Measurements from ENCODE around the gene BDKRB1.
"Not testable (repeated sequence)": the region's sequence is repeated elsewhere in the genome, so short reads cannot be mapped to it uniquely, and the experiment has no call there.

BDKRB1 gene

GRCh38 chr14:96235426-96235825 is 20.6 kb upstream of the BDKRB1 start:
- DNase-seq, result no peak

- no peak for DNase-seq
Observed at GRCh38 chr14:96237641-96238040, 18.4 kb upstream of the BDKRB1 start.

- no peak for DNase-seq
Observed at GRCh38 chr14:96238676-96239265, 17.2 kb upstream of the BDKRB1 start.

GRCh38 chr14:96239711-96240141 is 16.3 kb upstream of the BDKRB1 start:
- DNase-seq, result no peak

GRCh38 chr14:96240641-96241040 is 15.4 kb upstream of the BDKRB1 start:
- no peak for DNase-seq

- DNase-seq, result no peak
Observed at GRCh38 chr14:96242126-96242525, 13.9 kb upstream of the BDKRB1 start.

GRCh38 chr14:96243785-96244184 is 12.2 kb upstream of the BDKRB1 start:
- no peak for DNase-seq

- DNase-seq, result not testable (repeated sequence)
Observed at GRCh38 chr14:96245074-96245473, 10.9 kb upstream of the BDKRB1 start.

GRCh38 chr14:96245710-96246538 is 10.1 kb upstream of the BDKRB1 start:
- DNase-seq, result no peak

GRCh38 chr14:96246539-96246847 is 9.5 kb upstream of the BDKRB1 start:
- no peak for DNase-seq

- DNase-seq, result no peak
Observed at GRCh38 chr14:96247031-96247430, 9.0 kb upstream of the BDKRB1 start.

- no peak for DNase-seq
Observed at GRCh38 chr14:96249029-96249428, 7.0 kb upstream of the BDKRB1 start.

- DNase-seq, result no peak
Observed at GRCh38 chr14:96250485-96250884, 5.5 kb upstream of the BDKRB1 start.

GRCh38 chr14:96251656-96252155 is 4.3 kb upstream of the BDKRB1 start:
- DNase-seq, result no peak

GRCh38 chr14:96252323-96252998 is 3.5 kb upstream of the BDKRB1 start:
- no peak for DNase-seq

GRCh38 chr14:96252999-96253539 is 2.9 kb upstream of the BDKRB1 start:
- DNase-seq, result no peak

- DNase-seq, result no peak
Observed at GRCh38 chr14:96254687-96255086, 1.3 kb upstream of the BDKRB1 start.

- DNase-seq, result no peak
Observed at GRCh38 chr14:96256407-96256806, 397 bp downstream of the BDKRB1 start.

- no peak for DNase-seq
Observed at GRCh38 chr14:96257056-96257455, 1.0 kb downstream of the BDKRB1 start.

- no peak for DNase-seq
Observed at GRCh38 chr14:96257900-96258299, 1.9 kb downstream of the BDKRB1 start.

- DNase-seq, result no peak
Observed at GRCh38 chr14:96260341-96260821, 4.4 kb downstream of the BDKRB1 start.

- no peak for DNase-seq
Observed at GRCh38 chr14:96261053-96261452, 5.0 kb downstream of the BDKRB1 start.

Measured in Kasumi-1 (cell line).